ENCODE measurements around the gene TSLP. TPM values are rescaled to one million over a fixed set of nuclear protein-coding genes. Genes with fewer than 3 reads are reported as not detected.

The TSLP gene
- total RNA-seq, 3 donors from 2014 or later (not counting 1 experiment from before 2014, with no cell fraction given), result not detected

GRCh38 chr5:111092062-111092853, 20.7 kb downstream of the TSLP start, which contains the start of gene WDR36:
TSS of gene WDR36 (plus strand) at chr5:111092348. CDS start at chr5:111092457, 109 bp downstream.
- H3K4me3 ChIP-seq (ENCODE audit: low read length), result peak within 1 kb of the TSS; percentile 89
- H3K27me3 ChIP-seq (ENCODE audit: control insufficient read depth, insufficient read depth, low read length), result no peaks in the 10 kb centered on the region
- peak within 1 kb of the TSS; percentile 91 to 96 for H3K27ac Mint-ChIP-seq
- peaks cover 30 to 39% of the 10 kb centered on the region in 2 donors for H3K4me1 Mint-ChIP-seq
- intact Hi-C loops (cut with micrococcal nuclease), result loop anchor here (2.0 kb wide), 2 partner anchors 353 to 1069 kb away; partner anchors contain the start of gene SLC25A46
- no peaks in the 10 kb centered on the region for H3K9me3 Mint-ChIP-seq
- peaks cover 4% of the 10 kb centered on the region for H3K4me1 ChIP-seq (ENCODE audit: control insufficient read depth, insufficient read depth, low read length)
- peaks cover 11% of the 10 kb centered on the region for H3K36me3 ChIP-seq (ENCODE audit: control insufficient read depth, insufficient read depth, low read length)
- WGBS (ENCODE audit: insufficient coverage), result 1% methylated on average over 50 of the region's 50 CpGs
- no peaks in the 10 kb centered on the region for H3K9me3 ChIP-seq (ENCODE audit: control insufficient read depth, insufficient read depth, low read length)
- no peak for TF ChIP-seq CTCF (IDR thresholded peaks at IDR 0.05)
- peak; percentile 94 to 99 (median 96) for ATAC-seq
- H3K4me3 Mint-ChIP-seq, result peak within 1 kb of the TSS; percentile 94
- peak within 1 kb of the TSS; percentile 77 for H3K27ac ChIP-seq (ENCODE audit: low read length)
- H3K36me3 Mint-ChIP-seq, result no peaks in the 10 kb centered on the region
- DNase-seq, result peak; percentile 81 to 94
- H3K27me3 Mint-ChIP-seq (ENCODE audit: low read depth in 2 of 2), result peaks cover 0 to 17% of the 10 kb centered on the region in 2 donors

- Histone ChIP-seq H3K27me3 (ENCODE audit: control insufficient read depth, insufficient read depth, low read length) (no peaks in the 10 kb centered on the region), H3K4me3 (ENCODE audit: low read length) (no peak overlapping the region), H3K4me1 (ENCODE audit: control insufficient read depth, insufficient read depth, low read length) (peaks cover 4% of the 10 kb centered on the region), H3K27ac (ENCODE audit: low read length) (no peak overlapping the region), H3K36me3 (ENCODE audit: control insufficient read depth, insufficient read depth, low read length) (peaks cover 34% of the 10 kb centered on the region), H3K9me3 (ENCODE audit: control insufficient read depth, insufficient read depth, low read length) (no peaks in the 10 kb centered on the region)
- Mint-ChIP-seq H3K27me3 (ENCODE audit: low read depth in 2 of 2) (peaks cover 0 to 3% of the 10 kb centered on the region in 2 donors), H3K4me3 (no peak overlapping the region), H3K36me3 (no peaks in the 10 kb centered on the region), H3K4me1 (peaks cover 30 to 39% of the 10 kb centered on the region in 2 donors), H3K9me3 (no peaks in the 10 kb centered on the region), H3K27ac (no peak overlapping the region)
- DNase-seq (no peak), ATAC-seq (no peak)
- no peak for TF ChIP-seq CTCF (IDR thresholded peaks at IDR 0.05)
- intact Hi-C loops (cut with micrococcal nuclease), result no loop called here
- 73% methylated on average over 1 of the region's 1 CpG for WGBS (ENCODE audit: insufficient coverage)
Observed at GRCh38 chr5:111095982-111096381, 24.5 kb downstream of the TSLP start.

- H3K27ac ChIP-seq (ENCODE audit: low read length), result no peak overlapping the region
- intact Hi-C loops (cut with micrococcal nuclease), result no loop called here
- no peaks in the 10 kb centered on the region for H3K27me3 Mint-ChIP-seq (ENCODE audit: low read depth in 2 of 2)
- H3K27me3 ChIP-seq (ENCODE audit: control insufficient read depth, insufficient read depth, low read length), result no peaks in the 10 kb centered on the region
- DNase-seq (no peak), ATAC-seq (no peak)
- H3K9me3 Mint-ChIP-seq, result no peaks in the 10 kb centered on the region
- no peak overlapping the region for H3K4me3 ChIP-seq (ENCODE audit: low read length)
- H3K9me3 ChIP-seq (ENCODE audit: control insufficient read depth, insufficient read depth, low read length), result no peaks in the 10 kb centered on the region
- peaks cover 7% of the 10 kb centered on the region for H3K36me3 Mint-ChIP-seq
- H3K36me3 ChIP-seq (ENCODE audit: control insufficient read depth, insufficient read depth, low read length), result peaks cover 64% of the 10 kb centered on the region
- peaks cover 8 to 14% of the 10 kb centered on the region in 2 donors for H3K4me1 Mint-ChIP-seq
- no peak overlapping the region for H3K4me3 Mint-ChIP-seq
- no peak overlapping the region for H3K27ac Mint-ChIP-seq
- no peak for TF ChIP-seq CTCF (IDR thresholded peaks at IDR 0.05)
- WGBS (ENCODE audit: insufficient coverage), result no CpG with 5 or more reads among the region's 1 CpG
- H3K4me1 ChIP-seq (ENCODE audit: control insufficient read depth, insufficient read depth, low read length), result no peaks in the 10 kb centered on the region
Observed at GRCh38 chr5:111099058-111099778, 27.7 kb downstream of the TSLP start.
